Right lobe of liver (tissue), 6 donors: ENCODE results near the gene OR5AN1. TPM values are rescaled to one million over a fixed set of nuclear protein-coding genes. Genes with fewer than 3 reads are reported as not detected.

ENCODE experiments used
- ATAC-seq, 4 donors: fragments of 200-7000 bp; cut with Tn5 transposase; one replicate each; pipeline ENCODE4 v1.9.1; 2020; ENCODE audit warnings: mild to moderate bottlenecking in 4 of 4, moderate library complexity in 4 of 4
- DNase-seq, 3 donors: peaks; one replicate each; pipeline ENCODE4 v3.0.0-alpha.2; 2020
- H3K27ac ChIP-seq, 3 donors: fragments of 200-600 bp; one replicate each; pipeline ENCODE4 v1.8.0; 2022
- H3K27me3 ChIP-seq, 2 donors: fragments of 200-600 bp; one replicate each; pipeline ENCODE4 v1.8.0; 2022
- H3K36me3 ChIP-seq, 4 donors: fragments of 200-600 bp; sonication (generic) in 1 of 4; one replicate each; pipeline versions ENCODE4 v1.5.1 to v1.8.0; 2017 to 2022; ENCODE audit warnings: control low read depth in 1 of 4
- H3K4me1 ChIP-seq, 4 donors: fragments of 200-600 bp; sonication (generic) in 1 of 4; one replicate each; pipeline versions ENCODE4 v1.5.1 to v1.8.0; 2017 to 2022; ENCODE audit warnings: control low read depth in 1 of 4
- H3K4me3 ChIP-seq, 3 donors: fragments of 200-600 bp; one replicate each; pipeline ENCODE4 v1.8.0; 2022
- H3K9me3 ChIP-seq, 4 donors: fragments of 200-600 bp; sonication (generic) in 1 of 4; one replicate each; pipeline versions ENCODE4 v1.5.1 to v1.8.0; 2017 to 2022; ENCODE audit warnings: control low read depth in 1 of 4
- POLR2A ChIP-seq: fragments of 450-650 bp; IDR thresholded peaks from one replicate; pipeline ENCODE4 v1.6.1; 2017; ENCODE audit warnings: antibody characterized with exemption, mild to moderate bottlenecking
- whole genome bisulfite sequencing: methylation state at CpG from one replicate; pipeline ENCODE4 v1.1.6; 2018; ENCODE audit warnings: low coverage, low lambda C conversion rate; ENCODE audit not compliant: insufficient coverage; ENCODE audit errors: missing lambda C conversion rate; 5-methylcytosine and 5-hydroxymethylcytosine counted together
- intact Hi-C, 2 donors: fragments of 100-400 bp; cut with DNase I; formaldehyde crosslinking; loops; one replicate each; pipeline versions ENCODE4 v1.11.2 to v1.14.1; 2022
- total RNA-seq, 6 experiments: library from RNA; depleted of rRNA in 2 of 6; stranded (reverse); fragments of >200 nt in 2 of 6; fragmentation: NEBNext Ultra II Directional in 3 of 6; extraction: Animal tissue kit (Norgen Biotek cat#: 25700) in 3 of 6; gene quantifications; one replicate each; pipeline versions ENCODE4 v1.1.0 to v1.2.4, GENCODE V29; 2016 to 2023
- TF ChIP-seq, protein P1 (sequence below), 4 donors: fragments of 200-600 bp in 3 of 4; fragments of 450-650 bp in 1 of 4; IDR thresholded peaks; one replicate each; pipeline versions ENCODE4 v1.5.1 to v1.8.0; 2016 to 2022; ENCODE audit warnings: antibody characterized with exemption in 4 of 4, mild to moderate bottlenecking in 2 of 4
- donor health status: DM: no; HTN: yes; CAD: no.
- donor health status: DM: no; HTN: no; CAD: no.
- donor health status: DM: no; HTN: no; CAD: no.
- donor health status: DM: no; HTN: yes; CAD: no.
- donor health status: DM: no; HTN: yes; CAD: no.

The OR5AN1 gene
- total RNA-seq, 6 experiments from 2014 or later, result 0.02 to 0.07 TPM; not detected in 4

- H3K4me3 ChIP-seq, result no peak overlapping the region
- no peaks in the 10 kb centered on the region for H3K9me3 ChIP-seq
- intact Hi-C loops, result no loop called here
- ATAC-seq, result no peak
- no peak for DNase-seq
- TF ChIP-seq, protein P1, sequence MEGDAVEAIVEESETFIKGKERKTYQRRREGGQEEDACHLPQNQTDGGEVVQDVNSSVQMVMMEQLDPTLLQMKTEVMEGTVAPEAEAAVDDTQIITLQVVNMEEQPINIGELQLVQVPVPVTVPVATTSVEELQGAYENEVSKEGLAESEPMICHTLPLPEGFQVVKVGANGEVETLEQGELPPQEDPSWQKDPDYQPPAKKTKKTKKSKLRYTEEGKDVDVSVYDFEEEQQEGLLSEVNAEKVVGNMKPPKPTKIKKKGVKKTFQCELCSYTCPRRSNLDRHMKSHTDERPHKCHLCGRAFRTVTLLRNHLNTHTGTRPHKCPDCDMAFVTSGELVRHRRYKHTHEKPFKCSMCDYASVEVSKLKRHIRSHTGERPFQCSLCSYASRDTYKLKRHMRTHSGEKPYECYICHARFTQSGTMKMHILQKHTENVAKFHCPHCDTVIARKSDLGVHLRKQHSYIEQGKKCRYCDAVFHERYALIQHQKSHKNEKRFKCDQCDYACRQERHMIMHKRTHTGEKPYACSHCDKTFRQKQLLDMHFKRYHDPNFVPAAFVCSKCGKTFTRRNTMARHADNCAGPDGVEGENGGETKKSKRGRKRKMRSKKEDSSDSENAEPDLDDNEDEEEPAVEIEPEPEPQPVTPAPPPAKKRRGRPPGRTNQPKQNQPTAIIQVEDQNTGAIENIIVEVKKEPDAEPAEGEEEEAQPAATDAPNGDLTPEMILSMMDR (IDR thresholded peaks at IDR 0.05), result no peak
- no peak for TF ChIP-seq POLR2A
- H3K27ac ChIP-seq, result no peak overlapping the region
- WGBS, result 62% methylated on average over 3 of the region's 5 CpGs
- H3K4me1 ChIP-seq, result no peaks in the 10 kb centered on the region
- no peaks in the 10 kb centered on the region for H3K27me3 ChIP-seq
- no peaks in the 10 kb centered on the region for H3K36me3 ChIP-seq
Measured at GRCh38 chr11:59416613-59417012, 57.9 kb downstream of the OR5AN1 start.

- Histone ChIP-seq H3K27ac (no peak overlapping the region), H3K27me3 (no peaks in the 10 kb centered on the region), H3K4me3 (no peak overlapping the region), H3K36me3 (no peaks in the 10 kb centered on the region), H3K9me3 (no peaks in the 10 kb centered on the region), H3K4me1 (no peaks in the 10 kb centered on the region)
- DNase-seq (no peak), ATAC-seq (no peak)
- 47% methylated on average over 5 of the region's 5 CpGs for WGBS
- no peak for TF ChIP-seq POLR2A
- TF ChIP-seq, protein P1 (IDR thresholded peaks at IDR 0.05), result no peak
- intact Hi-C loops, result no loop called here
Measured at GRCh38 chr11:59417023-59417422, 58.3 kb downstream of the OR5AN1 start.

GRCh38 chr11:59418156-59418555, 59.5 kb downstream of the OR5AN1 start:
- no peak for TF ChIP-seq POLR2A
- TF ChIP-seq, protein P1 (IDR thresholded peaks at IDR 0.05), result no peak
- 88% methylated on average over 2 of the region's 2 CpGs for WGBS
- no peaks in the 10 kb centered on the region for H3K9me3 ChIP-seq
- no peaks in the 10 kb centered on the region for H3K27me3 ChIP-seq
- H3K27ac ChIP-seq, result no peak overlapping the region
- no peaks in the 10 kb centered on the region for H3K4me1 ChIP-seq
- no peaks in the 10 kb centered on the region for H3K36me3 ChIP-seq
- intact Hi-C loops, result no loop called here
- DNase-seq, result no peak
- H3K4me3 ChIP-seq, result no peak overlapping the region
- no peak for ATAC-seq

Other genes starting within 250 kb of the OR5AN1 start
- 10 to 100 TPM; 10.8 to 19.5 (median 16.6) TPM for gene FAM111A, start 216.0 kb upstream of the OR5AN1 start, total RNA-seq
- gene DTX4, start 186.8 kb upstream of the OR5AN1 start, total RNA-seq, result 10 to 100 TPM; 10.8 to 49.1 (median 22.6) TPM
- 10 to 100 TPM in 2 of 6 experiments, 1 to 10 TPM in 4; 5.6 to 22.6 (median 7.4) TPM for gene MPEG1, start 146.0 kb upstream of the OR5AN1 start, total RNA-seq
- not detected for gene OR5A2, start 67.5 kb downstream of the OR5AN1 start, total RNA-seq
- gene OR5A1, start 77.6 kb downstream of the OR5AN1 start, total RNA-seq, result not detected
- not detected for gene OR4D6, start 98.1 kb downstream of the OR5AN1 start, total RNA-seq
- gene OR4D10, start 114.4 kb downstream of the OR5AN1 start, total RNA-seq, result not detected
- gene OR4D11, start 144.7 kb downstream of the OR5AN1 start, total RNA-seq, result not detected
- gene OR4D9, start 152.6 kb downstream of the OR5AN1 start, total RNA-seq, result not detected